GM11168 (cell line): Measurements from ENCODE around the gene CDK5R2.

ENCODE experiments used
- in situ Hi-C: fragments of 300-500 bp; cut with MboI; formaldehyde crosslinking; loops from one replicate; pipeline ENCODE4 v1.12.0; 2022; ENCODE audit warnings: low sequenced_read_pairs; ENCODE audit not compliant: unreplicated experiment

The CDK5R2 gene

DNA sequence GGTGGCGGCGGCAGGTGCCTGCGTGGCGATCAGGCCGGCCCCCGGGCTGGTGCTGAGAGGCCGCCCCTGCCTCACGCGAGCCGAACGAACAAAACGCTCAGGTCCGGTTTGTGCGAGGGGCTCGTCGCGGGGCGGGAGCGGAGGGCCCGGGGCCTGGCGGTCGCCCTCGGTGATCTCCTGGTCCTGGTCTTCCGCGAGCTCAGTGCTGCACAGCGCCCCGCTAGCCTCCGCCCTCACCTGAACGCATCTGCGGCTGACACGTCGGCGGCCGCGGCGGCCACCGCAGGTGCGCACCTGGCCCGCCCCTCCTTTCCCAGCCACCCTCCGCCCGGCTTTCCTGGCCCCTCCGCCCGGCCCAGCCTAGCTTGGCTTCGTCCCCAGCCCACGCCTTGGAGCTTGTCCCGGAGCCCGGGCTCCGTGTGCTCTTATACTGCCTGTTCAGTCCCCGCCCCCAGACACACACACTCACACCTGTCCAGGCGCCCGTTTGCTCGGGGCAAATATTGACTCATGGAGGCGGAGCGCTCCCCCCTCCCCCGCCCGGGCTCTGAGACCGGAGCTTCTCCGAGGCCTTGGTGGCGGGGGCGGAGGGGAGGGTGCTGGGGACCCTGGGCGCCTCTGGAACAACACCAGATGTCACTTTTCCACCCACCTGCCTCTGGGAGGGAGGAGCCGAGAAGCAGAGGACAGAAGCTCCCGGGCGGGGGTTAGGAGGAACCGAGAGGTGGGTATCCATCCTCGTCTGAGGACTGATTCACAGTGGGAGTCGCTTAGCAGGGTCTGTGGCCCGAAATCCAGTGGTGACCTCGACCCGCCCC is 42.3 kb downstream of the CDK5R2 start:
- in situ Hi-C loops, result no loop called here

DNA sequence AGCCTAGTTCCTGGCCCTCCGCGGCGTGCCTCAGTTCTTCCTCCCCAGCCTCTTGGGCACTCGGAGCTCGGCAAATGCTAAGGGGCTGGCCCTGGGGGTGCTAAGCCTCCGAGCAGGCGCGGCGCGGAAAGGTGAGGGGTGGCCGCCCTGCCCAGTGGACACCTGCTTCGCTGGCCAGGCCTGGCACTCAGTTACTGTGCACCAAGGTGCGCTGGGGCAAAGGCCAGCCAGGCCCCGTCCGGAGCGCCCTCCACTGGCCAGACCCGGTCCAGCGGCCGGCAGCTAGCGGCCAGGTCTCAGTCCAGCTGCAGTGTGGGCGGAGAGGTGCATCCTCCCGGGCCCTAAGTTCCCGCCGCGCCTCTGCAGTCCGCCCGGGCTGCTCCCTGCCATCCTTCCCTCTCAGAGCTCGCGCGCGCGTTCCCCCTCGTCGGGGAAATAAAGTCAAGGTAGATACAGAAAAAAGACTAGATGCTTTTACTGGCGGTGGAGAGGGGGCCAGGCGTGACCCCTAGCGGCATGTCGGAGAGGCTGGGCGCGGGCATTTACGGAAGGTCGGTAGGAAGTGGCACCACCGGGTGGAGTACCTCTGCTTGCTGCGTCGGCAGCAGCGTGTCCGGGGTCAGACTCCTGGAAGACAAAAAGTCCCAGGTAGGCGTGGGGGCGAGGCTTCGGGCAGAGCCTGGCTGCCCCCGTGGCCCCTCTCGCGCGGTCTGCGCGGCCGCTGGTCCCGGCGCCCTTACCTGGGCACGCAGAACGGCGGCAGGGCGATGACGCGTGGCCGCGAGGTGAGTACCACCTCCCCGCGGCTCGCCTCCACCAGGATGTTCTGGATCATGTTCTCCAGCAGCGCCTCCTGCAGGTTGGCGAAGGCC is 43.2 kb downstream of the CDK5R2 start:
- in situ Hi-C loops, result no loop called here

DNA sequence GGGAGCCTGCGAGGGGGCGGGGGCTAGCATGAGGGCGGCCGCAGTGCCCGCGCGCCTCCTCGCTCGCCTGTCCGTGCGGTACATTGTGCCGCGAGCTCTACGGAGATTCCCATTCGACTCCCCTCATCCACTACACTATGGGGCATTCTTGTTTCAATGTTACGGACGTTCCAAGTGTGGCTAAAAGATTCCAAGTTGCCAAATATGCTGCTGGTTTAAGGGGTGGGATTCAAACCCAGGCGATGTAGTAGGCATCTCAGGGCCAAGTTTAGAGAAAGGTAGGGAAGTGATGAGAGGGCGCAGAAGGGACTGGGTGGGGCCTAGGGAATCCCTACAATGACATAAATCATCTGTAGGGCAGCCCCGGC is 43.8 kb downstream of the CDK5R2 start:
- in situ Hi-C loops, result no loop called here

DNA sequence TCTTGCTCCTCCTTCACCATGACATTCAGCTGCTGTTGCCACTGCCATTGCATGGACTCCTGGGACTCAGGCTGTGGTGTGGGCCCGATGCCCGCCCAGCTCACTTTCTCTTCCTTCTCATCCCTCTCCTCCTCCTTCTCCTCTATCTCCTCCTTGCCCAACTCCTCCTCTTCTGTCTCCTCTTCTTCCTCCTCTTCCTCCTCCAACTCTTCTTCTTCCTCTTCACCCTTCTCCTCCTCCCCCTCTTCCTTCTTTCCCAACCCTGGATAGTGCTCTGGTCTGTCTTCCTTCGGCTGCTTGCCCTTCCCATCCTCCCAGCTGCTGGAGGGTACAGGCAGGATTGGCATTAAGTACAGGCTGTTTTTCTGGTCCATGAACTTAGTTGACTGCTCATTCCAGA is 44.5 kb downstream of the CDK5R2 start:
- in situ Hi-C loops, result no loop called here

- in situ Hi-C loops, result no loop called here
Measured at GRCh38 chr2:219009294-219009693, 49.8 kb downstream of the CDK5R2 start.

GRCh38 chr2:219010162-219010756 is 50.8 kb downstream of the CDK5R2 start:
- in situ Hi-C loops, result no loop called here

GRCh38 chr2:219010873-219011272 is 51.4 kb downstream of the CDK5R2 start:
- in situ Hi-C loops, result no loop called here
